Measurements from ENCODE around the gene ORC4. TPM values are rescaled to one million over a fixed set of nuclear protein-coding genes. Genes with fewer than 3 reads are reported as not detected.
"Not testable (repeated sequence)": the region's sequence is repeated elsewhere in the genome, so short reads cannot be mapped to it uniquely, and the experiment has no call there.

Gene ORC4
- total and polyA plus RNA-seq, 8 donors: 4.8 to 27.6 (median 15.5) TPM

GRCh38 chr2:148021886-148022285 lies 1.3 kb upstream of the ORC4 start:
- no peaks in the 10 kb centered on the region for H3K9me3 ChIP-seq
- H3K4me3 ChIP-seq: peak overlapping the region; percentile 51 to 81 (median 59)
- DNase-seq (no peak), ATAC-seq (no peak), FAIRE-seq (no peak)
- H3K36me3 ChIP-seq: no peaks in the 10 kb centered on the region
- peaks cover 18 to 32% (median 19%) of the 10 kb centered on the region in 3 donors for H3K4me1 ChIP-seq
- H3K27ac ChIP-seq: peak overlapping the region in 2 of 4 donors; percentile 91 to 92
- 8 to 11% methylated on average over 3 of the region's 3 CpGs for WGBS, 2 donors
- intact Hi-C loops (cut with DNase I): no loop called here
- no peak for TF ChIP-seq CTCF (IDR thresholded peaks at IDR 0.05)
- no peaks in the 10 kb centered on the region for H3K27me3 ChIP-seq

- peaks cover 18 to 32% (median 19%) of the 10 kb centered on the region in 3 donors for H3K4me1 ChIP-seq
- TF ChIP-seq CTCF (IDR thresholded peaks at IDR 0.05): no peak
- intact Hi-C loops (cut with DNase I): no loop called here
- WGBS, 2 donors: 1% methylated on average over 10 to 11 of the region's 11 CpGs
- H3K9me3 ChIP-seq: no peaks in the 10 kb centered on the region
- ATAC-seq (peak; percentile 26 to 36 (median 32)), FAIRE-seq (no peak), DNase-seq (peak in 3 of 6 donors; percentile 40 to 59 (median 46))
- no peaks in the 10 kb centered on the region for H3K27me3 ChIP-seq
- peak within 1 kb of the TSS; percentile 57 to 81 (median 62) for H3K4me3 ChIP-seq
- peak within 1 kb of the TSS; percentile 63 to 92 (median 78) for H3K27ac ChIP-seq
- no peaks in the 10 kb centered on the region for H3K36me3 ChIP-seq
These were observed 723 bp upstream of the ORC4 start, which contains the start of gene MBD5 for GRCh38 chr2:148021059-148021861. Gene MBD5 (plus strand): TSS chr2:148021091.

- no peak overlapping the region for H3K27ac ChIP-seq
- WGBS, 2 donors: 75 to 86% methylated on average over 5 of the region's 5 CpGs
- no peak for ATAC-seq
- no peaks in the 10 kb centered on the region for H3K9me3 ChIP-seq
- no peak for TF ChIP-seq CTCF (IDR thresholded peaks at IDR 0.05)
- H3K27me3 ChIP-seq: no peaks in the 10 kb centered on the region
- peaks cover 9 to 18% (median 11%) of the 10 kb centered on the region in 3 donors for H3K4me1 ChIP-seq
- intact Hi-C loops (cut with DNase I): no loop called here
- FAIRE-seq: no peak
- H3K4me3 ChIP-seq: no peak overlapping the region
- DNase-seq: no peak
- H3K36me3 ChIP-seq: no peaks in the 10 kb centered on the region
These were observed 5.9 kb downstream of the ORC4 start for GRCh38 chr2:148014616-148015015.

GRCh38 chr2:148013876-148014275 lies 6.7 kb downstream of the ORC4 start:
- H3K36me3 ChIP-seq: no peaks in the 10 kb centered on the region
- H3K9me3 ChIP-seq: no peaks in the 10 kb centered on the region
- FAIRE-seq (no peak), DNase-seq (no peak), ATAC-seq (no peak)
- no peak for TF ChIP-seq CTCF (IDR thresholded peaks at IDR 0.05)
- no peak overlapping the region for H3K4me3 ChIP-seq
- H3K4me1 ChIP-seq: peaks cover 1 to 11% (median 4%) of the 10 kb centered on the region in 3 donors
- intact Hi-C loops (cut with DNase I): no loop called here
- H3K27ac ChIP-seq: no peak overlapping the region
- WGBS, 2 donors: 94% methylated on average over 2 of the region's 2 CpGs
- no peaks in the 10 kb centered on the region for H3K27me3 ChIP-seq

- FAIRE-seq: not testable (repeated sequence)
These were observed 12.1 kb downstream of the ORC4 start for GRCh38 chr2:148008411-148008810.

More at GRCh38 chr2:148008411-148008810, 12.1 kb downstream of the ORC4 start:
- H3K9me3 ChIP-seq; H3K27me3 ChIP-seq; DNase-seq; H3K4me1 ChIP-seq; ATAC-seq; H3K36me3 ChIP-seq; intact Hi-C loops (cut with DNase I); H3K27ac ChIP-seq; H3K4me3 ChIP-seq: not testable (repeated sequence)
- WGBS, 2 donors: 97 to 98% methylated on average over 7 of the region's 7 CpGs

Measured in pancreas (tissue), 10 donors.